Small intestine (tissue), 16 donors: ENCODE data around the gene OR10H2. TPM values are rescaled to one million over a fixed set of nuclear protein-coding genes. Genes with fewer than 3 reads are reported as not detected.
A peak's percentile ranks its signal among the peaks of the same experiment; 100 is the strongest.
"Not testable (repeated sequence)": the region's sequence is repeated elsewhere in the genome, so short reads cannot be mapped to it uniquely, and the experiment has no call there.

Source experiments
- DNase-seq, 2 donors: peaks; one replicate each; pipeline versions ENCODE4 v3.0.0 to v3.0.0-alpha.2; 2013
- FAIRE-seq: peaks from 2 replicates; lab custom pipeline; 2012; peaks lifted over from hg19 to GRCh38; lab: Jason Lieb, UNC
- H3K27ac ChIP-seq, 3 donors: one replicate each; pipeline ENCODE4 v1.5.1; 2013; ENCODE audit warnings: low read length in 2 of 3, mild to moderate bottlenecking in 2 of 3, control low read depth in 1 of 3, inconsistent platforms in 1 of 3, low read depth in 1 of 3, moderate library complexity in 1 of 3
- H3K27me3 ChIP-seq, 3 donors: one replicate each; pipeline ENCODE4 v1.6.1; 2013; ENCODE audit warnings: low read length in 3 of 3, inconsistent platforms in 1 of 3; ENCODE audit not compliant: control insufficient read depth in 3 of 3, insufficient read depth in 3 of 3
- H3K36me3 ChIP-seq, 3 donors: one replicate each; pipeline ENCODE4 v1.6.1; 2013; ENCODE audit warnings: low read length in 3 of 3, inconsistent platforms in 1 of 3, low read depth in 1 of 3, mild to moderate bottlenecking in 1 of 3, moderate library complexity in 1 of 3; ENCODE audit not compliant: control insufficient read depth in 3 of 3, insufficient read depth in 2 of 3
- H3K4me1 ChIP-seq, 3 donors: one replicate each; pipeline ENCODE4 v1.6.1; 2013; ENCODE audit warnings: low read length in 2 of 3, inconsistent platforms in 1 of 3, low read depth in 1 of 3, mild to moderate bottlenecking in 1 of 3, moderate library complexity in 1 of 3; ENCODE audit not compliant: control insufficient read depth in 3 of 3, insufficient read depth in 2 of 3
- H3K4me3 ChIP-seq, 3 donors: one replicate each; pipeline ENCODE4 v1.5.1; 2013; ENCODE audit warnings: low read length in 3 of 3, control low read depth in 1 of 3, inconsistent platforms in 1 of 3, low read depth in 1 of 3, mild to moderate bottlenecking in 1 of 3, moderate library complexity in 1 of 3
- H3K9me3 ChIP-seq, 2 donors: one replicate each; pipeline ENCODE4 v1.6.1; 2013; ENCODE audit warnings: low read depth in 1 of 2, low read length in 1 of 2; ENCODE audit not compliant: control insufficient read depth in 2 of 2, insufficient read depth in 1 of 2
- WGBS, 3 donors: extraction: QIAGEN DNeasy Blood & Tissue Kit; methylation state at CpG; one replicate each; pipeline ENCODE4 v1.1.7; 2013; 5-methylcytosine and 5-hydroxymethylcytosine counted together
- long read RNA-seq, 10 donors: transcript quantifications; one replicate each; lab custom pipeline, GENCODE V29; 2026
- polyA plus RNA-seq, 4 donors: library from polyadenylated mRNA; stranded (reverse) in 3 of 4; unstranded in 1 of 4; fragments of 200-250 nt in 3 of 4; fragments of 120-200 nt in 1 of 4; gene quantifications; one replicate each; pipeline versions ENCODE4 v1.2.1 to v1.2.3, GENCODE V29; 2013
- donor health status: healthy with polysubstance abuse.
- donor health status: control.
- donor health status: control.
- donor health status: Bipolar disorder and iron deficiency.
- donor health status: healthy.

OR10H2 gene, protein sequence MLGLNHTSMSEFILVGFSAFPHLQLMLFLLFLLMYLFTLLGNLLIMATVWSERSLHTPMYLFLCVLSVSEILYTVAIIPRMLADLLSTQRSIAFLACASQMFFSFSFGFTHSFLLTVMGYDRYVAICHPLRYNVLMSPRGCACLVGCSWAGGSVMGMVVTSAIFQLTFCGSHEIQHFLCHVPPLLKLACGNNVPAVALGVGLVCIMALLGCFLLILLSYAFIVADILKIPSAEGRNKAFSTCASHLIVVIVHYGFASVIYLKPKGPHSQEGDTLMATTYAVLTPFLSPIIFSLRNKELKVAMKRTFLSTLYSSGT
- not detected for polyA plus RNA-seq
- long read RNA-seq, donor 1 = 0 reads
- long read RNA-seq, donor 2 = 0 reads
- long read RNA-seq, donor 3 = 0 reads
- long read RNA-seq, donor 4 = 0 reads
- long read RNA-seq, donor 5 = 0 reads
- long read RNA-seq, donor 6 = 0 reads
- long read RNA-seq, donor 7 = 0 reads
- long read RNA-seq, donor 8 = 0 reads
- long read RNA-seq, donor 9 = 0 reads
- long read RNA-seq, donor 10 = 0 reads

DNA sequence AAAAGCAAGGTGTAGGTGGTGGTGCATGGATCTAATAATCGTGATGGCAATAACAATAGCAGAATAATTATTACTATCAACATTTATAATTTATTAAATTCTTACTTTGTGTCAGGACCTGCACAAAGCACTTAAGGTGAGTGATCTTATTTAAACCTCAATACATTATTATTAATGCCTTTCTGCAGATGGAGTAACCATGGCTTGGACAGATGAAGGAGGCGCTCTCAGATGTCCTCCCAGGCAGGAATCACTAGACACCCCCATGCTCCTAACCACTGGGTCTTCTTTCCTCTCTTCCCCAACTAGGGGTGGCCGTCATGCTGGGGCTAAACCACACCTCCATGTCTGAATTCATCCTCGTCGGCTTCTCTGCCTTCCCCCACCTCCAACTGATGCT lies at the start of gene OR10H2:
TSS of gene OR10H2 (plus strand) at position 301 of the 400 bp plus-strand sequence. CDS start at position 321, 20 bp downstream.
- Histone ChIP-seq H3K27ac (no peak within 1 kb of the TSS), H3K9me3 (no peaks in the 10 kb centered on the region)
- WGBS, 3 donors = 67 to 82% (median 80%) methylated on average over 5 of the region's 5 CpGs

DNA sequence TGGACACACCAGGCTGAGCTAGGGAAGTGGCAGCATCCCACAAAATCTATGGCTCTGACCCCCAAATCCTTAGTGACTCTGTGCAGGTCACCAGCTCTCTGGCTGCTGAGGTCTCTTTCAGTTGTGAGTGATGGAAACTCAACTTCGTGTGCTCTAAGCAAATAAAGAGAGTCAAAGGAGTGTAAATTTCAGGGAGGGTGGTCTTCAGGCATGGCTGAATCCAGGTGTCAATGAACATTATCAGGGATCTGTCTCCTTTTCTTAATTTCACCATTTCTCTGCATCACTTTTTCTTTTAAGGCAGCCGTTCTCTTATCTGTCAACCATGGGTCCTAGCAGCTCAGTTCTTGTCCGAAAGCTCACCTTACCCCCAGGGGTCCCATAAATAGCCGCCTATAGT lies 48.7 kb upstream of the OR10H2 start:
- peaks cover 5 to 32% (median 16%) of the 10 kb centered on the region in 3 donors for H3K4me1 ChIP-seq
- H3K36me3 ChIP-seq = peaks cover 0 to 32% (median 19%) of the 10 kb centered on the region in 3 donors
- WGBS, 3 donors = 18 to 25% (median 21%) methylated on average over 4 of the region's 4 CpGs
- H3K9me3 ChIP-seq = no peaks in the 10 kb centered on the region
- peak overlapping the region in 2 of 3 donors; percentile 83 to 92 for H3K27ac ChIP-seq
- H3K27me3 ChIP-seq = no peaks in the 10 kb centered on the region
- FAIRE-seq = no peak
- peak overlapping the region in 1 of 3 donors; percentile 20 for H3K4me3 ChIP-seq
- DNase-seq = no peak

More for the DNA sequence above, at the start of gene OR10H2:
- Histone ChIP-seq H3K27me3 (peaks cover 2 to 9% (median 3%) of the 10 kb centered on the region in 3 donors), H3K36me3 (no peaks in the 10 kb centered on the region), H3K4me3 (no peak within 1 kb of the TSS), H3K4me1 (no peaks in the 10 kb centered on the region)
- FAIRE-seq (no peak), DNase-seq (no peak)

DNA sequence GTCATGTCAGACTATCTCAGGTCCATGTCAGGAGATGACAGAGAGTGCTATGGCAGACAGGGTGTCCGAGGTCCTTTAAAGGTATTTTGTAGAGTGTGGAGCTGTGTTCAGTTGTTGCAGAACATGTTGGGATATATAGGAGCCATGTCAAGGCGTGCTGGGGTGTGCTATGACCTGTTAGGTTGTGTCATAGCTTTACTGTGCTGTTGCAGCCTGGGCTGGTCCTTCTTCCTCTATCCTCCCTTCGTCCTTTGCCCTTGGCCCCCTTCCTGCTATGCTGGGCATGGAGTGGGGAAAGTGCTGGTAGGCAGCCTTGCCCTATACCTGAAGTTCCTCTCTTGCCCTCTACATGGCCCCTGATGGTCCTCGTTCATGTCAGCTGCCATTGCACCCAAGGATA lies 48.0 kb upstream of the OR10H2 start:
- not testable (repeated sequence) for FAIRE-seq, H3K27me3 ChIP-seq, H3K9me3 ChIP-seq, DNase-seq, H3K4me3 ChIP-seq
- Histone ChIP-seq H3K4me1 (peaks cover 5 to 26% (median 16%) of the 10 kb centered on the region in 3 donors), H3K36me3 (peaks cover 0 to 33% (median 26%) of the 10 kb centered on the region in 3 donors), H3K27ac (peak overlapping the region in 2 of 3 donors; percentile 83 to 92)
- WGBS, 3 donors = 70 to 87% (median 75%) methylated on average over 4 of the region's 4 CpGs

DNA sequence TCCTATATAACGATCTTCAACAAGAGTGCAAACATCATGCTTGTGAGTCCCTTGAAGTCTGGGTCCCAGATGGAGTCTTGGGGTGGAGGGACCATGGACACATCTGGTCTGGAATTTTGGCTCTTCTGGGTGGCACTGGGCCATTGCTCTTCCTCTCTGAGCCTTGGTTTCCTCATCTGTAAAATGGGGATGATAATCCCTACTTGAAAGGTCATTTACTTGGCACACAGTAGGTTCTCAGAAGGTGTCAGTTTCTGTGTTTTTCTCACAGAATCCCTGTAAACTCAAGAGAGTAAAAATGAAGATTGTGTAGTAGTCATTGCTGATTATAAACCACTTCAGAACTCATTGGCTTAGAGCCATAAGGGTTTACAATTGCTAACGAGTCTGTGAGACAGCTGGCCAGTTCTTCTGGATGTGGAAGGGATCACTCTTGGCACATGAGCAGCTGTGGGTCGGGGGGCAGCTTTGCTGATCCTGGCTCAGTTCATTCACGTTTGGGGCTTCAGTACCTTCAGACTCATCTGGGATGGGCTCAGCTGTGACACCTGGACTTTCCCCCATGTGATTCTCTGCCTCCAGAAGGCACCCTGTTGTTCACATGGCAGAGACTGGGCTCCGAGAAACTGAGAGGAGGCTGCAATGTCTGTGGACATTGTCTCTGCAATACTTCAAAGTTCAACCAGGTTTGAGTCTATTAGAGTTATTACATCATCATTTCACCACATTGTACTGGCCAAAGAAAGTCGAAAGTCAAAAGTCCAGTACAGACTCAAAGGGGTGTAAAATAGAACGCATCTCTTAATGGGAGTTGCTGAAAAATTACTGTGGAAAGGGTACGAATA lies 47.1 kb upstream of the OR10H2 start:
- Histone ChIP-seq H3K36me3 (peaks cover 0 to 37% (median 34%) of the 10 kb centered on the region in 3 donors), H3K4me3 (no peak overlapping the region), H3K27ac (peak overlapping the region; percentile 59 to 92 (median 83)), H3K9me3 (no peaks in the 10 kb centered on the region), H3K4me1 (peaks cover 0 to 25% (median 16%) of the 10 kb centered on the region in 3 donors), H3K27me3 (no peaks in the 10 kb centered on the region)
- 28 to 41% (median 34%) methylated on average over 8 of the region's 8 CpGs for WGBS, 3 donors
- DNase-seq = peak; percentile 83 to 90
- no peak for FAIRE-seq

DNA sequence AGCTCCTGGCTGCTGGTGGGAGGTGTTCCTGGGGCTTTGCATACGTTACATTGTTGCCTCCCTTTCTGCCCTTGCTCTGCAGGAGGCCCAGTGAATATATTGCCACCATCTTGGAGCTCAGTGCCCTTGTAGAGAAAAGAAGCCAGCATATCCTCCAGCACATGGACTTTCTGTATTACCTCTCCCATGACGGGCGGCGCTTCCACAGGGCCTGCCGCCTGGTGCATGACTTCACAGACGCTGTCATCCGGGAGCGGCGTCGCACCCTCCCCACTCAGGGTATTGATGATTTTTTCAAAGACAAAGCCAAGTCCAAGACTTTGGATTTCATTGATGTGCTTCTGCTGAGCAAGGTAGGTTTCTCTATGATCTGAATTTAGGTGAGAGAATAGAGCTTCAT lies 44.4 kb upstream of the OR10H2 start:
- no peak for FAIRE-seq
- Histone ChIP-seq H3K27ac (no peak overlapping the region), H3K4me1 (peaks cover 0 to 25% (median 14%) of the 10 kb centered on the region in 3 donors), H3K27me3 (peaks cover 0 to 2% (median 0%) of the 10 kb centered on the region in 3 donors), H3K4me3 (no peak overlapping the region), H3K9me3 (peaks cover 0 to 16% of the 10 kb centered on the region in 2 donors), H3K36me3 (peaks cover 8 to 52% (median 41%) of the 10 kb centered on the region in 3 donors)
- DNase-seq = no peak
- WGBS, 3 donors = 85 to 95% (median 88%) methylated on average over 10 of the region's 10 CpGs

DNA sequence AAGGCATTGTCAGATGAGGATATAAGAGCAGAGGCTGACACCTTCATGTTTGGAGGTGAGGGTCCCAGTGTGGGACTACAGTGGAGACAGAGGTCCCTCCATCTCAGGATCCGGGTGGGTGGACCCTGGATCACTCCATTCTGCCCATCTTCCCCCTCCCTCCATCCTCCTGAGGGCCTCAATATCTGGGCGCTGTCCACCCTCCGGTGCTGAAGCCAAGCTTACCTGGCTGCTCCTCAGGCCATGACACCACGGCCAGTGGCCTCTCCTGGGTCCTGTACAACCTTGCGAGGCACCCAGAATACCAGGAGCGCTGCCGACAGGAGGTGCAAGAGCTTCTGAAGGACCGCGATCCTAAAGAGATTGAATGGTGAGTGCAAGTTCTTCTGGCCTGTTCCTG lies 43.0 kb upstream of the OR10H2 start:
- H3K9me3 ChIP-seq = peaks cover 0 to 16% of the 10 kb centered on the region in 2 donors
- FAIRE-seq (no peak), DNase-seq (no peak)
- 49 to 74% (median 62%) methylated on average over 9 of the region's 9 CpGs for WGBS, 3 donors
- no peak overlapping the region for H3K4me3 ChIP-seq
- H3K4me1 ChIP-seq = peaks cover 0 to 14% (median 3%) of the 10 kb centered on the region in 3 donors
- peaks cover 0 to 2% (median 0%) of the 10 kb centered on the region in 3 donors for H3K27me3 ChIP-seq
- no peak overlapping the region for H3K27ac ChIP-seq
- H3K36me3 ChIP-seq = peaks cover 8 to 46% (median 34%) of the 10 kb centered on the region in 3 donors

DNA sequence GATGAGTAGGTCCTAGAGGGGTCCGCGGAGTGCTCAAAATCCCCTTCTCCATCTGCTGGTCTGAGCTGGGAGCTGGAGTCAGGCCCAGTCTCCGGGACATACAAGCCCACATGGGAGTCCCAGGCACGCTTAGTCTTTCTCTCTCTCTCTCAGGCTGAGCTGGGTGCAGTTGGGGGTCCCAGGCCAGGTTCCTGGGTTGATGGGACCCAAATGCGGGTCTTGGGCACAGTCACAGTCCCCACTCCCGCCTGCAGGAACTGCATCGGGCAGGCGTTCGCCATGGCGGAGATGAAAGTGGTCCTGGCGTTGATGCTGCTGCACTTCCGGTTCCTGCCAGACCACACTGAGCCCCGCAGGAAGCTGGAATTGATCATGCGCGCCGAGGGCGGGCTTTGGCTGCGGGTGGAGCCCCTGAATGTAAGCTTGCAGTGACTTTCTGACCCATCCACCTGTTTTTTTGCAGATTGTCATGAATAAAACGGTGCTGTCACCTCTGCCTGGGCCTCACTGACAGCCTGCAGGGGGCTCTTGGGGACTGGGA lies 31.1 kb upstream of the OR10H2 start:
- FAIRE-seq (no peak), DNase-seq (no peak)
- H3K27me3 ChIP-seq = no peaks in the 10 kb centered on the region
- H3K4me3 ChIP-seq = no peak overlapping the region
- WGBS, 3 donors = 79 to 89% (median 83%) methylated on average over 19 of the region's 19 CpGs
- no peak overlapping the region for H3K27ac ChIP-seq
- H3K36me3 ChIP-seq = peaks cover 0 to 21% (median 11%) of the 10 kb centered on the region in 3 donors
- H3K9me3 ChIP-seq = peaks cover 0 to 4% of the 10 kb centered on the region in 2 donors
- no peaks in the 10 kb centered on the region for H3K4me1 ChIP-seq
